Measurements from ENCODE around the gene TMEM43. TPM values are rescaled to one million over a fixed set of nuclear protein-coding genes. Genes with fewer than 3 reads are reported as not detected.

TMEM43 gene
- total RNA-seq, 1 experiment from 2014 or later: 32.4 TPM

DNA sequence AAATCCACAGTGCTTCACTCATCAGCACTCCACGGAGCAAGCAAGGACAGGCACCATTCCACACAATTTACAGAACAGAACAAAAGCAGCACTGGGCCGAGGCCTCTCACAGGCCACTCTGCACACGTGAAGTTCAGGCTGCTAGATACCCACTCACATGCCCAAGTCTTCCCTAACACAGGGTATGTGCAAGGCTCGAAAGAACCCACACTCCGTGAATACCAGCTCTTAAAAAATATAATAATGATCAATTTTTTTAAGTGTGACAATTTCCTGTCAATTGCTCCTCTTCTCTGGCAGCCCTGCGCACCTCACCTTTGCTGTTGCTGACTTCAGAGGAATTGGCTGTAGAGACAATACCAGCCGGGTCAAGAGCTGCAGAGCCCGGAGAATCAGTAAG lies 34.6 kb downstream of the TMEM43 start:
- ChIA-PET POLR2A (no interaction called here), RAD21 (ENCODE audit: low non-redundant PET in 1 of 2, low total read pairs in 2 of 2, uncharacterized antibody in 2 of 2, unreplicated experiment in 2 of 2) (no interaction called here), CTCF (no interaction called here)
- Histone ChIP-seq H3K4me2 (ENCODE audit: low read length) (no peak overlapping the region), H3K9me3 (ENCODE audit: control insufficient read depth in 1 of 2, insufficient read depth in 1 of 2, low read depth in 1 of 2, low read length in 2 of 2) (peaks cover 7 to 8% of the 10 kb centered on the region in 2 experiments; a peak in 2 of 4 replicates), H3K9ac (ENCODE audit: low read length) (no peak overlapping the region), H3K27ac (ENCODE audit: low read depth, low read length) (no peak overlapping the region), H3K4me1 (ENCODE audit: control insufficient read depth in 1 of 2, insufficient read depth in 2 of 2, low read length in 2 of 2) (no peaks in the 10 kb centered on the region), H2AFZ (ENCODE audit: low read depth, low read length, poor library complexity, severe bottlenecking) (no peak overlapping the region), H3K27me3 (ENCODE audit: insufficient read depth, low read length) (no peaks in the 10 kb centered on the region), H4K20me1 (ENCODE audit: insufficient read depth) (no peaks in the 10 kb centered on the region), H3K79me2 (ENCODE audit: insufficient read depth, low read length) (no peaks in the 10 kb centered on the region), H3K4me3 (replicated peaks in 1 of 2; ENCODE audit: low read depth in 1 of 2, low read length in 2 of 2) (no peak overlapping the region), H3K36me3 (ENCODE audit: control insufficient read depth in 1 of 2, insufficient read depth in 2 of 2, low read length in 2 of 2) (peaks cover 46 to 65% of the 10 kb centered on the region in 2 experiments), H3K9me2 (ENCODE audit: insufficient read depth) (no peaks in the 10 kb centered on the region)
- ATAC-seq: no peak
- DNase-seq (ENCODE audit: low read depth, low spot score): no peak
- intact Hi-C loops (cut with micrococcal nuclease): no loop called here
- no peak for TF ChIP-seq ATF3 (IDR thresholded peaks at IDR 0.05)
- no peak for TF ChIP-seq EZH2phosphoT487 (IDR thresholded peaks at IDR 0.05; ENCODE audit: borderline replicate concordance)
- no peak for TF ChIP-seq POLR2A (IDR thresholded peaks at IDR 0.05; ENCODE audit: borderline replicate concordance, extremely low read depth, insufficient read depth, insufficient read length)
- TF ChIP-seq ELF1 (IDR thresholded peaks at IDR 0.05; ENCODE audit: borderline replicate concordance, low read depth): no peak
- TF ChIP-seq EZH2 (IDR thresholded peaks at IDR 0.05): no peak
- no peak for TF ChIP-seq RAD21 (IDR thresholded peaks at IDR 0.05; ENCODE audit: low read depth)
- TF ChIP-seq ZBTB33 (IDR thresholded peaks at IDR 0.05; ENCODE audit: extremely low read depth, insufficient replicate concordance, low read length): no peak
- TF ChIP-seq POLR2AphosphoS5 (IDR thresholded peaks at IDR 0.05; ENCODE audit: low read depth, low read length): no peak
- TF ChIP-seq CBX3 (IDR thresholded peaks at IDR 0.05; ENCODE audit: low read depth): no peak
- TF ChIP-seq SIN3A (IDR thresholded peaks at IDR 0.05; ENCODE audit: low read depth): no peak
- TF ChIP-seq FOSL1 (IDR thresholded peaks at IDR 0.05; ENCODE audit: low read depth): no peak
- BruUV-seq (replicated peaks): no TSS peak
